Tibial nerve (tissue), 4 donors: ENCODE results near the gene ST6GALNAC5. TPM values are rescaled to one million over a fixed set of nuclear protein-coding genes. Genes with fewer than 3 reads are reported as not detected.

Source experiments
- DNase-seq, 2 donors: peaks; one replicate each; pipeline ENCODE4 v3.0.0-alpha.2; 2019; ENCODE audit warnings: low spot score in 2 of 2
- H3K27ac ChIP-seq, 4 donors: fragments of 200-600 bp; sonication (generic) in 3 of 4; one replicate each; pipeline ENCODE4 v1.5.1; 2017 to 2019; ENCODE audit warnings: mild to moderate bottlenecking in 1 of 4
- H3K27me3 ChIP-seq, 2 donors: fragments of 200-600 bp; sonication (generic) in 1 of 2; one replicate each; pipeline versions ENCODE4 v1.5.1 to v1.6.0; 2017 to 2019
- H3K36me3 ChIP-seq, 3 donors: fragments of 200-600 bp; sonication (generic); one replicate each; pipeline ENCODE4 v1.5.1; 2018 to 2019
- H3K4me1 ChIP-seq, 4 donors: fragments of 200-600 bp; sonication (generic) in 3 of 4; one replicate each; pipeline ENCODE4 v1.5.1; 2017 to 2019
- H3K4me3 ChIP-seq, 4 donors: fragments of 200-600 bp; sonication (generic) in 3 of 4; one replicate each; pipeline ENCODE4 v1.5.1; 2017 to 2019; ENCODE audit warnings: mild to moderate bottlenecking in 1 of 4, moderate library complexity in 1 of 4
- H3K9me3 ChIP-seq, 4 donors: fragments of 200-600 bp; sonication (generic) in 3 of 4; one replicate each; pipeline ENCODE4 v1.5.1; 2017 to 2019
- CTCF ChIP-seq, 5 experiments: fragments of 200-600 bp in 3 of 5; fragments of 450-650 bp in 2 of 5; sonication (generic) in 3 of 5; IDR thresholded peaks; one replicate each; pipeline ENCODE4 v1.5.1; 2016 to 2019; ENCODE audit warnings: antibody characterized with exemption in 5 of 5, mild to moderate bottlenecking in 3 of 5, moderate library complexity in 2 of 5
- EP300 ChIP-seq, 2 donors: sonication (generic); formaldehyde crosslinking; IDR thresholded peaks; one replicate each; pipeline ENCODE4 v1.6.1; 2017; ENCODE audit warnings: antibody characterized with exemption in 2 of 2, mild to moderate bottlenecking in 1 of 2
- POLR2A ChIP-seq, 2 donors: fragments of 450-650 bp; IDR thresholded peaks; one replicate each; pipeline ENCODE4 v1.6.1; 2017; ENCODE audit warnings: antibody characterized with exemption in 2 of 2, mild to moderate bottlenecking in 2 of 2, moderate library complexity in 2 of 2
- WGBS, 2 donors: methylation state at CpG; one replicate each; pipeline ENCODE4 v1.1.5; 2018; 5-methylcytosine and 5-hydroxymethylcytosine counted together
- total RNA-seq, 4 donors: library from RNA; depleted of rRNA; stranded (reverse); fragments of >200 nt; gene quantifications; one replicate each; pipeline ENCODE4 v1.1.0, GENCODE V29; 2016

The ST6GALNAC5 gene
- total RNA-seq, 4 donors from 2014 or later, result 10.6 to 57.2 (median 20.5) TPM

- H3K9me3 ChIP-seq, result no peaks in the 10 kb centered on the region
- peaks cover 0 to 6% (median 2%) of the 10 kb centered on the region in 4 donors for H3K4me1 ChIP-seq
- DNase-seq, result no peak
- no peak overlapping the region for H3K4me3 ChIP-seq
- 31 to 57% methylated on average over 2 of the region's 2 CpGs for WGBS, 2 donors
- no peaks in the 10 kb centered on the region for H3K27me3 ChIP-seq
- no peaks in the 10 kb centered on the region for H3K36me3 ChIP-seq
- no peak overlapping the region for H3K27ac ChIP-seq
- TF ChIP-seq CTCF (IDR thresholded peaks at IDR 0.05), result no peak
- no peak for TF ChIP-seq POLR2A (IDR thresholded peaks at IDR 0.05)
- TF ChIP-seq EP300 (IDR thresholded peaks at IDR 0.05), result no peak
Measured at GRCh38 chr1:77021732-77022131, 154.5 kb downstream of the ST6GALNAC5 start.

- Histone ChIP-seq H3K36me3 (no peaks in the 10 kb centered on the region), H3K27ac (no peak overlapping the region), H3K4me3 (no peak overlapping the region), H3K4me1 (peaks cover 0 to 3% (median 0%) of the 10 kb centered on the region in 4 donors), H3K27me3 (no peaks in the 10 kb centered on the region), H3K9me3 (no peaks in the 10 kb centered on the region)
- WGBS, 2 donors, result 53 to 74% methylated on average over 4 of the region's 4 CpGs
- no peak for DNase-seq
- TF ChIP-seq EP300 (IDR thresholded peaks at IDR 0.05) (no peak), CTCF (IDR thresholded peaks at IDR 0.05) (no peak)
Measured at GRCh38 chr1:77024500-77024899, 157.2 kb downstream of the ST6GALNAC5 start.

- Histone ChIP-seq H3K36me3 (no peaks in the 10 kb centered on the region), H3K4me3 (no peak overlapping the region), H3K27me3 (no peaks in the 10 kb centered on the region), H3K27ac (no peak overlapping the region), H3K4me1 (peaks cover 0 to 3% (median 0%) of the 10 kb centered on the region in 4 donors), H3K9me3 (no peaks in the 10 kb centered on the region)
- TF ChIP-seq EP300 (IDR thresholded peaks at IDR 0.05), result no peak
- no peak for TF ChIP-seq CTCF (IDR thresholded peaks at IDR 0.05)
- TF ChIP-seq POLR2A (IDR thresholded peaks at IDR 0.05), result no peak
- no peak for DNase-seq
- 78 to 83% methylated on average over 5 of the region's 5 CpGs for WGBS, 2 donors
Measured at GRCh38 chr1:77025599-77025998, 158.3 kb downstream of the ST6GALNAC5 start.

- no peak for TF ChIP-seq EP300 (IDR thresholded peaks at IDR 0.05)
- TF ChIP-seq CTCF (IDR thresholded peaks at IDR 0.05), result no peak
- 79 to 80% methylated on average over 2 of the region's 2 CpGs for WGBS, 2 donors
- no peak overlapping the region for H3K4me3 ChIP-seq
- H3K9me3 ChIP-seq, result no peaks in the 10 kb centered on the region
- H3K27ac ChIP-seq, result no peak overlapping the region
- H3K27me3 ChIP-seq, result no peaks in the 10 kb centered on the region
- H3K36me3 ChIP-seq, result no peaks in the 10 kb centered on the region
- no peak for DNase-seq
- H3K4me1 ChIP-seq, result peaks cover 0 to 3% (median 0%) of the 10 kb centered on the region in 4 donors
Measured at GRCh38 chr1:77026135-77026534, 158.9 kb downstream of the ST6GALNAC5 start.

GRCh38 chr1:77026640-77027039, 159.4 kb downstream of the ST6GALNAC5 start:
- Histone ChIP-seq H3K4me3 (no peak overlapping the region), H3K9me3 (no peaks in the 10 kb centered on the region), H3K27me3 (no peaks in the 10 kb centered on the region), H3K36me3 (no peaks in the 10 kb centered on the region), H3K27ac (no peak overlapping the region), H3K4me1 (peaks cover 0 to 3% (median 0%) of the 10 kb centered on the region in 4 donors)
- no peak for DNase-seq
- WGBS, 2 donors, result 95 to 100% methylated on average over 1 of the region's 1 CpG
- TF ChIP-seq POLR2A (IDR thresholded peaks at IDR 0.05), result no peak
- TF ChIP-seq CTCF (IDR thresholded peaks at IDR 0.05), result no peak
- TF ChIP-seq EP300 (IDR thresholded peaks at IDR 0.05), result no peak
